ENCODE measurements around the gene ARHGAP30. TPM values are rescaled to one million over a fixed set of nuclear protein-coding genes. Genes with fewer than 3 reads are reported as not detected.

The ARHGAP30 gene
- total RNA-seq, 1 experiment from 2014 or later: 0.55 TPM

GRCh38 chr1:161084597-161084988, 14.9 kb upstream of the ARHGAP30 start:
- CTCF ChIA-PET: no interaction called here
- TF ChIP-seq CTCF (conservative IDR thresholded peaks at IDR 0.05; ENCODE audit: low read depth, low read length) (no peak), EZH2phosphoT487 (IDR thresholded peaks at IDR 0.05; ENCODE audit: borderline replicate concordance, low read length) (no peak), EZH2 (IDR thresholded peaks at IDR 0.05; ENCODE audit: low read length, unreplicated experiment) (no peak)
- Histone ChIP-seq H3K9me3 (ENCODE audit: low read length) (no peaks in the 10 kb centered on the region), H2AFZ (ENCODE audit: low read length) (no peak overlapping the region), H3K36me3 (ENCODE audit: low read depth, low read length) (no peaks in the 10 kb centered on the region), H3K4me3 (ENCODE audit: low read length) (no peak overlapping the region), H3K4me2 (ENCODE audit: low read length) (peak overlapping the region; percentile 68), H3K9ac (ENCODE audit: low read length) (no peak overlapping the region), H3K79me2 (ENCODE audit: low read length) (peaks cover 26% of the 10 kb centered on the region), H3F3A (ENCODE audit: low read length, unreplicated experiment) (no peaks in the 10 kb centered on the region), H4K20me1 (ENCODE audit: low read length) (no peaks in the 10 kb centered on the region), H3K4me1 (ENCODE audit: insufficient read depth, low read length) (peaks cover 82% of the 10 kb centered on the region), H3K9me2 (replicated peaks; ENCODE audit: low read length) (no peaks in the 10 kb centered on the region), H3K27me3 (ENCODE audit: low read length) (no peaks in the 10 kb centered on the region), H3K27ac (ENCODE audit: low read length) (peak overlapping the region; percentile 56)
- DNase-seq (no peak), ATAC-seq (no peak)
- intact Hi-C loops (cut with micrococcal nuclease): no loop called here
- no TSS peak for BruUV-seq (replicated peaks)
- POLR2A ChIA-PET (ENCODE audit: unreplicated experiment): no interaction called here

- peaks cover 24% of the 10 kb centered on the region for H3K79me2 ChIP-seq (ENCODE audit: low read length)
- intact Hi-C loops (cut with micrococcal nuclease): no loop called here
These were observed 14.3 kb upstream of the ARHGAP30 start for GRCh38 chr1:161083748-161084596.

More at GRCh38 chr1:161083748-161084596, 14.3 kb upstream of the ARHGAP30 start:
- Histone ChIP-seq H3K36me3 (ENCODE audit: low read depth, low read length) (no peaks in the 10 kb centered on the region), H3K4me3 (ENCODE audit: low read length) (peak overlapping the region; percentile 28; the same call in 1 of the 2 replicates), H3K9me2 (replicated peaks; ENCODE audit: low read length) (no peaks in the 10 kb centered on the region), H2AFZ (ENCODE audit: low read length) (no peak overlapping the region), H3F3A (ENCODE audit: low read length, unreplicated experiment) (no peaks in the 10 kb centered on the region), H3K9ac (ENCODE audit: low read length) (0 out of 2 replicates have a peak overlapping the region, but pooled peaks have one; percentile 18), H3K4me1 (ENCODE audit: insufficient read depth, low read length) (peaks cover 76% of the 10 kb centered on the region), H3K9me3 (ENCODE audit: low read length) (no peaks in the 10 kb centered on the region), H3K27ac (ENCODE audit: low read length) (peak overlapping the region; percentile 56), H4K20me1 (ENCODE audit: low read length) (no peaks in the 10 kb centered on the region), H3K27me3 (ENCODE audit: low read length) (no peaks in the 10 kb centered on the region), H3K4me2 (ENCODE audit: low read length) (peak overlapping the region; percentile 68)
- BruUV-seq (replicated peaks): no TSS peak
- ChIA-PET CTCF (interaction anchor here (0.6 kb wide), 1 partner anchor 298 kb away, joined by 5 read pairs; no protein-coding TSS in a partner anchor), POLR2A (ENCODE audit: unreplicated experiment) (interaction anchor here (0.6 kb wide), 1 partner anchor 82 kb away, joined by 4 read pairs; the partner anchor contains the start of gene PPOX)
- DNase-seq: no peak
- no peak for ATAC-seq
- TF ChIP-seq CTCF (conservative IDR thresholded peaks at IDR 0.05; ENCODE audit: low read depth, low read length) (no peak), EZH2 (IDR thresholded peaks at IDR 0.05; ENCODE audit: low read length, unreplicated experiment) (no peak), EZH2phosphoT487 (IDR thresholded peaks at IDR 0.05; ENCODE audit: borderline replicate concordance, low read length) (no peak)

Data from PC-3 (cell line).